Activated CD4-positive, alpha-beta T cell treated with anti-CD3 and anti-CD28 coated beads, Interleukin-2, amount 50 U/mL, for 24 hours (primary cell): ENCODE data around the gene AHR.

Source experiments
- DNase-seq, 2 donors: peaks; one replicate each; pipeline ENCODE4 v3.0.0-alpha.2; 2020; ENCODE audit warnings: low read depth in 1 of 2, low spot score in 1 of 2

AHR gene

GRCh38 chr7:17302575-17303142 is 4.2 kb downstream of the AHR start:
- DNase-seq: no peak

- DNase-seq: peak in 1 of 2 donors; percentile 57
Observed at GRCh38 chr7:17304926-17305325, 6.5 kb downstream of the AHR start.

- DNase-seq: no peak
Observed at GRCh38 chr7:17305387-17306171, 7.1 kb downstream of the AHR start.

GRCh38 chr7:17307000-17307399 is 8.5 kb downstream of the AHR start:
- DNase-seq: no peak

GRCh38 chr7:17307558-17307957 is 9.1 kb downstream of the AHR start:
- no peak for DNase-seq

GRCh38 chr7:17307969-17308648 is 9.7 kb downstream of the AHR start:
- no peak for DNase-seq

- DNase-seq: no peak
Observed at GRCh38 chr7:17311194-17311593, 12.7 kb downstream of the AHR start.

- no peak for DNase-seq
Observed at GRCh38 chr7:17311952-17312351, 13.5 kb downstream of the AHR start.

- DNase-seq: no peak
Observed at GRCh38 chr7:17312641-17313040, 14.2 kb downstream of the AHR start.

- no peak for DNase-seq
Observed at GRCh38 chr7:17313194-17313593, 14.7 kb downstream of the AHR start.

GRCh38 chr7:17315974-17316373 is 17.5 kb downstream of the AHR start:
- DNase-seq: no peak

- no peak for DNase-seq
Observed at GRCh38 chr7:17318146-17318545, 19.7 kb downstream of the AHR start.

GRCh38 chr7:17319164-17320101 is 21.0 kb downstream of the AHR start:
- DNase-seq: no peak

GRCh38 chr7:17320102-17320497 is 21.6 kb downstream of the AHR start:
- DNase-seq: no peak

- no peak for DNase-seq
Observed at GRCh38 chr7:17320657-17321056, 22.2 kb downstream of the AHR start.

- no peak for DNase-seq
Observed at GRCh38 chr7:17325364-17325763, 26.9 kb downstream of the AHR start.

GRCh38 chr7:17326378-17326777 is 27.9 kb downstream of the AHR start:
- DNase-seq: no peak

- no peak for DNase-seq
Observed at GRCh38 chr7:17328641-17329040, 30.2 kb downstream of the AHR start.

GRCh38 chr7:17329440-17329839 is 31.0 kb downstream of the AHR start:
- no peak for DNase-seq

GRCh38 chr7:17331891-17332501 is 33.5 kb downstream of the AHR start:
- no peak for DNase-seq

- DNase-seq: no peak
Observed at GRCh38 chr7:17333221-17333620, 34.8 kb downstream of the AHR start.
